ENCODE results near the gene PDE4DIP. TPM values are rescaled to one million over a fixed set of nuclear protein-coding genes. Genes with fewer than 3 reads are reported as not detected.
"Not testable (repeated sequence)": the region's sequence is repeated elsewhere in the genome, so short reads cannot be mapped to it uniquely, and the experiment has no call there.

Gene PDE4DIP
- total and polyA plus RNA-seq, 4 experiments from 2014 or later: 10.1 to 115 (median 68.4) TPM

GRCh38 chr1:148929253-148929652 is 85.0 kb downstream of the PDE4DIP start:
- intact Hi-C loops (cut with micrococcal nuclease); H3K36me3 ChIP-seq (ENCODE audit: insufficient read depth, low read length); POLR2A ChIA-PET (ENCODE audit: partially characterized antibody); H3K27me3 Mint-ChIP-seq; H3K4me1 ChIP-seq (ENCODE audit: insufficient read depth, low read length); H3K27ac Mint-ChIP-seq; H3K27ac ChIP-seq (ENCODE audit: low read depth, low read length); H3K9me3 ChIP-seq (ENCODE audit: control insufficient read depth in 1 of 2, low read length in 2 of 2); H3K9me3 Mint-ChIP-seq; H3K4me3 ChIP-seq (ENCODE audit: low read length in 2 of 2); DNase-seq; H3K36me3 Mint-ChIP-seq; CTCF ChIA-PET (ENCODE audit: partially characterized antibody); H3K4me1 Mint-ChIP-seq; H3K27me3 ChIP-seq (ENCODE audit: insufficient read depth, low read length); H3K4me3 Mint-ChIP-seq: not testable (repeated sequence)

GRCh38 chr1:148935381-148936002 is 91.3 kb downstream of the PDE4DIP start:
- intact Hi-C loops (cut with micrococcal nuclease); H3K4me1 Mint-ChIP-seq; H3K4me3 ChIP-seq (ENCODE audit: low read length in 2 of 2); H3K27ac Mint-ChIP-seq; H3K27me3 ChIP-seq (ENCODE audit: insufficient read depth, low read length); POLR2A ChIA-PET (ENCODE audit: partially characterized antibody); H3K27ac ChIP-seq (ENCODE audit: low read depth, low read length); H3K27me3 Mint-ChIP-seq; H3K4me1 ChIP-seq (ENCODE audit: insufficient read depth, low read length); DNase-seq; CTCF ChIA-PET (ENCODE audit: partially characterized antibody); H3K9me3 Mint-ChIP-seq; H3K36me3 ChIP-seq (ENCODE audit: insufficient read depth, low read length); H3K9me3 ChIP-seq (ENCODE audit: control insufficient read depth in 1 of 2, low read length in 2 of 2); H3K4me3 Mint-ChIP-seq; H3K36me3 Mint-ChIP-seq: not testable (repeated sequence)

- H3K27ac ChIP-seq (ENCODE audit: low read depth, low read length); intact Hi-C loops (cut with micrococcal nuclease); H3K4me1 ChIP-seq (ENCODE audit: insufficient read depth, low read length); H3K36me3 ChIP-seq (ENCODE audit: insufficient read depth, low read length); H3K27me3 Mint-ChIP-seq; H3K9me3 Mint-ChIP-seq; DNase-seq; H3K9me3 ChIP-seq (ENCODE audit: control insufficient read depth in 1 of 2, low read length in 2 of 2); H3K36me3 Mint-ChIP-seq; H3K4me3 Mint-ChIP-seq; POLR2A ChIA-PET (ENCODE audit: partially characterized antibody); CTCF ChIA-PET (ENCODE audit: partially characterized antibody); H3K27me3 ChIP-seq (ENCODE audit: insufficient read depth, low read length); H3K4me1 Mint-ChIP-seq; H3K4me3 ChIP-seq (ENCODE audit: low read length in 2 of 2); H3K27ac Mint-ChIP-seq: not testable (repeated sequence)
Observed at GRCh38 chr1:148942906-148943305, 98.7 kb downstream of the PDE4DIP start.

DNA sequence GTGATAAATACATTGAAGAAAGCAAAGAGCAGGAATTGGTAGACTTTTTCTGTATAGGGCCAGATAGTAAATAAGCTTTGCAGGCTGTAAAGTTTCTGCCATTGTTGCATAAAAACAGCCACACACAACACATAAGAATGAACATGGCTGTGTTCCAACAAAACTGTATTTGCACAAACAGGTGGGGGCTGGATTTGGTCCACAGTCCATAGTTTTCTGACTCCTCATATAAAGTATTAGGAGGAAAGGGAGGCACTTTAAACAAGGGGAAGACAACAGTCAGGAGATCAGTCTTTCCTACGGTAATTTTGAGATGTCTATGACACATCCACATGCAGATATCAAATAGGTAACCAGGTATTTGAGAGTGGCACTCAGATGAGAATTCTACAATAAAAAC is 100.9 kb downstream of the PDE4DIP start:
- DNase-seq; H3K4me1 ChIP-seq (ENCODE audit: insufficient read depth, low read length); H3K36me3 ChIP-seq (ENCODE audit: insufficient read depth, low read length); H3K4me3 Mint-ChIP-seq; POLR2A ChIA-PET (ENCODE audit: partially characterized antibody); H3K27me3 ChIP-seq (ENCODE audit: insufficient read depth, low read length); H3K4me3 ChIP-seq (ENCODE audit: low read length in 2 of 2); H3K27ac ChIP-seq (ENCODE audit: low read depth, low read length); H3K27me3 Mint-ChIP-seq; CTCF ChIA-PET (ENCODE audit: partially characterized antibody); H3K27ac Mint-ChIP-seq; H3K9me3 Mint-ChIP-seq; H3K4me1 Mint-ChIP-seq; H3K9me3 ChIP-seq (ENCODE audit: control insufficient read depth in 1 of 2, low read length in 2 of 2); H3K36me3 Mint-ChIP-seq; intact Hi-C loops (cut with micrococcal nuclease): not testable (repeated sequence)

DNA sequence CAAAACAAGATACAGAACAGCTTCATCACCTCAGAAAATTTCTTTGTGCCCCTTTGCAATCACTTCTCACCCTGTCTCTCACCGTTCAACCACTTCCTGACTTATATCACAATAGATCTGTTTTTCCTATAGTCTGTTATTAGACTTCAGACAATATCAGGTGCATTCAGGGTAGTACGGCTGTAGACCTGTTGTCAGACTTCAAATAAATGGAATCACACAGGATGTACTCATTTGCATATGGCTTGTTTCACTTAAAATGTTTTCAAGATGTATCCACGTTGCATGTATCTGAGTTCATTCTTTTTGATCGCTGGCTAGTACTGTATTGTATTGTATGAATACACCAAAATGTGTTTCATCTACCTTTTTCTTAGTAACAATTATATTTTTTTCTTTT is 104.5 kb downstream of the PDE4DIP start:
- H3K27ac ChIP-seq (ENCODE audit: low read depth, low read length); H3K36me3 ChIP-seq (ENCODE audit: insufficient read depth, low read length); CTCF ChIA-PET (ENCODE audit: partially characterized antibody); H3K9me3 ChIP-seq (ENCODE audit: control insufficient read depth in 1 of 2, low read length in 2 of 2); H3K4me1 ChIP-seq (ENCODE audit: insufficient read depth, low read length); H3K27me3 Mint-ChIP-seq; H3K4me3 ChIP-seq (ENCODE audit: low read length in 2 of 2); POLR2A ChIA-PET (ENCODE audit: partially characterized antibody); H3K9me3 Mint-ChIP-seq; H3K27me3 ChIP-seq (ENCODE audit: insufficient read depth, low read length); intact Hi-C loops (cut with micrococcal nuclease); H3K36me3 Mint-ChIP-seq: not testable (repeated sequence)
- H3K4me3 Mint-ChIP-seq: peak overlapping the region in 4 of 8 donors; percentile 23 to 61 (median 48)
- DNase-seq: peak; percentile 47 to 63 (median 52)
- peak overlapping the region in 3 of 7 donors; percentile 12 to 60 (median 35) for H3K27ac Mint-ChIP-seq
- H3K4me1 Mint-ChIP-seq: peaks cover 6 to 26% (median 6%) of the 10 kb centered on the region in 4 donors

GRCh38 chr1:148951336-148952227 is 107.4 kb downstream of the PDE4DIP start:
- Mint-ChIP-seq H3K4me3 (peak overlapping the region; percentile 80 to 89 (median 86)), H3K4me1 (peaks cover 10 to 31% (median 11%) of the 10 kb centered on the region in 4 donors), H3K27ac (peak overlapping the region in 6 of 7 donors; percentile 57 to 92 (median 70))
- intact Hi-C loops (cut with micrococcal nuclease); H3K36me3 ChIP-seq (ENCODE audit: insufficient read depth, low read length); H3K27me3 ChIP-seq (ENCODE audit: insufficient read depth, low read length); H3K9me3 ChIP-seq (ENCODE audit: control insufficient read depth in 1 of 2, low read length in 2 of 2); POLR2A ChIA-PET (ENCODE audit: partially characterized antibody); H3K36me3 Mint-ChIP-seq; H3K4me1 ChIP-seq (ENCODE audit: insufficient read depth, low read length); CTCF ChIA-PET (ENCODE audit: partially characterized antibody); H3K27me3 Mint-ChIP-seq; H3K9me3 Mint-ChIP-seq: not testable (repeated sequence)
- Histone ChIP-seq H3K4me3 (ENCODE audit: low read length in 2 of 2) (peak overlapping the region in 1 of 2 donors; percentile 55), H3K27ac (ENCODE audit: low read depth, low read length) (peak overlapping the region; percentile 21)
- DNase-seq: peak; percentile 63 to 78 (median 69)

- POLR2A ChIA-PET (ENCODE audit: partially characterized antibody); H3K9me3 Mint-ChIP-seq; intact Hi-C loops (cut with micrococcal nuclease); H3K27me3 ChIP-seq (ENCODE audit: insufficient read depth, low read length); H3K36me3 Mint-ChIP-seq; H3K36me3 ChIP-seq (ENCODE audit: insufficient read depth, low read length); CTCF ChIA-PET (ENCODE audit: partially characterized antibody); H3K27me3 Mint-ChIP-seq; H3K9me3 ChIP-seq (ENCODE audit: control insufficient read depth in 1 of 2, low read length in 2 of 2); H3K4me1 ChIP-seq (ENCODE audit: insufficient read depth, low read length): not testable (repeated sequence)
- Histone ChIP-seq H3K4me3 (ENCODE audit: low read length in 2 of 2) (peak overlapping the region in 1 of 2 donors; percentile 55), H3K27ac (ENCODE audit: low read depth, low read length) (peak overlapping the region; percentile 21)
- peak overlapping the region; percentile 80 to 92 (median 88) for H3K4me3 Mint-ChIP-seq
- peak overlapping the region in 2 of 7 donors; percentile 57 to 66 for H3K27ac Mint-ChIP-seq
- H3K4me1 Mint-ChIP-seq: peaks cover 10 to 31% (median 11%) of the 10 kb centered on the region in 4 donors
- peak; percentile 50 to 73 (median 59) for DNase-seq
Observed at GRCh38 chr1:148952253-148952937, 108.2 kb downstream of the PDE4DIP start.
